Measurements from ENCODE around the gene APMAP.

- no peak for TF ChIP-seq GATA2 (IDR thresholded peaks at IDR 0.05; ENCODE audit: low read depth, low read length)
- no peak for TF ChIP-seq GATA3 (IDR thresholded peaks at IDR 0.05; ENCODE audit: low read depth, low read length)
These were observed 27.0 kb upstream of the APMAP start for GRCh38 chr20:25019381-25020155.

All from SH-SY5Y (cell line).